NCI-H526 treated with DMSO at 0.1 percent for 48 hours (cell line): ENCODE measurements around the gene MYB.
"Not testable (repeated sequence)": the region's sequence is repeated elsewhere in the genome, so short reads cannot be mapped to it uniquely, and the experiment has no call there.

Source experiments
- DNase-seq: peaks from one replicate; lab custom pipeline; 2025; lab: John Stamatoyannopoulos, UW

The MYB gene

GRCh38 chr6:135180542-135181332 is at the start of gene MYB:
Gene MYB (plus strand): TSS chr6:135181308. CDS start chr6:135181514, 206 bp downstream.
- peak; percentile 100 for DNase-seq

DNA sequence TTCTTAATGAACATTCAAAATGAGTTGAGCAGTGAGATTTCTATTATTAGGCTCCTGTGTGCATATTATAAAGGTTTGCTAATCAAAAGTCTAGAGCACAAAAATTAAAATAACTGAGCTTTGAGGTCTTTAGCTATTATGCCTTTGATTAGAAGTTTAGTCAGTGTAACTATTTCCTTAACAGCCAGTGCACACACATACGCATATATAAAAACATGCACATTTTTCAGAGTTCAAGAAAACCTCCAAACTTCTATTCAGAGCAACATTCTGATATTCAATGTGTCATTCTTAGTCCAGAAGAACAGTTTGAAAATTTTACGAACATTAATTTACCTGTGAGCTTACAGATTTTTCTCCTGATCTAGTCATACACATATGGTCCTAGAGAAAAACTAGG is 48.3 kb upstream of the MYB start:
- DNase-seq, result no peak

DNA sequence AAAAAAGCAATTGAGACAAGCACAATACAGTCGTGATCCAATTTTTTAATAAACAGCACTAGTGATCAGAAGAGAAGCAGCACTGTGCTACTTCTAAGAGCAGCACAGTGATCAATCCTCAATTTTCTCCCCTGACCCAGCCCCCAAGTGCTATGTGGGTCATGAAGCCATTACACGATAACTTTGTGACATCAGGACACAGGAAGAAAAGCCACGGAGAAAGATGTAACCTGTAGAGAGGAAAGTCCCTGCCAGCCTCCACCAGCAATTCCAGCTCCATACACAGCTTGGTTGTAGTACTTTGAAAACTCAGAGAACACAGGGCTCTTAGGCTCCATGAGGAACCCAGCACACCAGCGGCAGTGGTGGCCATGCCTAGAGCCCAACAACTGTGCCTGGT is 45.3 kb upstream of the MYB start:
- DNase-seq, result no peak

DNA sequence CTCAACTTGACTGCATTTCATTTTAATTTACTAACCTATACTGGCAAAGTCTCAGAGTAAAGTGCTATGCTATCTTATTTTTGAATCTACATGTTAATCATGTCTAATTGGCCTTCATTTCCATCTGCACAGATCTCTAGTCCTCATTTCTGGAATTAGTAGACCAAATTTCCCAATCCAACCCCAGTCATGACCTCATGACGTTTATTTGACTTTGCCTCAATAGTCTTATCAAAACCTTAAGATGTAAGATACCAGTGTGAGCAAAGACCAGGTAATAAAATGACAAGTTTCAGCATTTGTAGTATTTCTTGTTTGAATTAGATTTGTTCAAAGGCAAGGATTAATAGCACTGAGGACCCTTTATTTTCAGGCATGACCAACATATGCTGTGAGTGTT is 43.3 kb upstream of the MYB start:
- DNase-seq, result no peak

DNA sequence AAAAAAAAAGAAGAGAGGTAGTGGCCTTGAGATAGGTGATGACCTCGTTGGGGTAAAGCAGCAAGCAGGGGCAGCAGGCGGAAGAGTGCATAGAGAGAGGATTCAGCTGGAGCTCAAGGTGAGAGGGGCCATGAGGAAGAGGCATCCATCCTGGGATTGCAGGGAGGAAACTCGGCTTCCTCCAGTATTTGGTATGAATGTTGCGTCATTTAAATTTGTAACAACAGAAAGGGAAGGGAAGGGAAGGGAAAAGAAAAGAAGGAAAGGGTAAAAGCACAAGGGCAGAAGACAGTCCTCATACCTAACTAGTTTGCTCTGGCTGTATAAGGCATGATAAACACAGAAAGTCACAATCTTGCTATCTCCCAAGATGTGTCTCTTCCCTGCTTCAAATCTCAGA is 39.9 kb upstream of the MYB start:
- no peak for DNase-seq

DNA sequence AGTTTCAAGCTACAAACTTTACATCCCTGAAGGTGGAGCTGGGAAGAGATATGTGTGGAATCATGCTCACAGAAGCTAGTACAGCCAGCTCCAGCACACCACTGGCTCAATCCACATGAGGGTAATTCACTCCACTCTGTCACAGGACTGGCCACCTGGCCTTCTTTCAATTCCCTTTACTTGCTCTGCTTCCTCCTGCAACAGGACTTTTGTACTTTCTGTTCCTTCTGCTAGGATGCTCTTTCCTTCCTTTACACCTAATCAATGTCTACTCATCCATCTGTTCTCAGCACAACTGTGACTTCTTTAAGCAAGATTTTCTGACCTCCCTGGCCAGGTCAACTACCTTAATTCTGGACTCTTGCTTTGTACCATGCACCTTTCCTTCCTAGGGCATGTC is 39.4 kb upstream of the MYB start:
- DNase-seq, result no peak

DNA sequence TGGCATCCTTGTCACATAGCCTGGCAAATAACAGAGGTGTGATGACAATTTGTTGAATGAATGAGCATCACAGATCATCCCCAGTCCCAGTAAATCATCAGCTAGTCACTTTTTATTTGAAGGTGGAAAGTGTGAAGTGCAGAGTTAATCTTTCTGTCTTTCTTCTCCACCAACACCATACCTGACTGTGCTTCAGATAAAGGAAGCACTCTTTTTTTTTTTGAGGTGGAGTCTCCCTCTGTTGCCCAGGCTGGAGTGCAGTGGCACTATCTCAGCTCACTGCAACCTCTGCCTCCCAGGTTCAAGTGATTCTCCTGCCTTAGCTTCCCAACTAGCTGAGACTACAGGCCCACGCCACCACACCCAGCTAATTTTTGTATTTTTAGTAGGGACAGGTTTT is 38.9 kb upstream of the MYB start:
- not testable (repeated sequence) for DNase-seq

GRCh38 chr6:135144673-135145062 is 36.4 kb upstream of the MYB start:
- DNase-seq, result peak; percentile 99

- peak; percentile 100 for DNase-seq
Measured at GRCh38 chr6:135145063-135145800, 35.9 kb upstream of the MYB start.

DNA sequence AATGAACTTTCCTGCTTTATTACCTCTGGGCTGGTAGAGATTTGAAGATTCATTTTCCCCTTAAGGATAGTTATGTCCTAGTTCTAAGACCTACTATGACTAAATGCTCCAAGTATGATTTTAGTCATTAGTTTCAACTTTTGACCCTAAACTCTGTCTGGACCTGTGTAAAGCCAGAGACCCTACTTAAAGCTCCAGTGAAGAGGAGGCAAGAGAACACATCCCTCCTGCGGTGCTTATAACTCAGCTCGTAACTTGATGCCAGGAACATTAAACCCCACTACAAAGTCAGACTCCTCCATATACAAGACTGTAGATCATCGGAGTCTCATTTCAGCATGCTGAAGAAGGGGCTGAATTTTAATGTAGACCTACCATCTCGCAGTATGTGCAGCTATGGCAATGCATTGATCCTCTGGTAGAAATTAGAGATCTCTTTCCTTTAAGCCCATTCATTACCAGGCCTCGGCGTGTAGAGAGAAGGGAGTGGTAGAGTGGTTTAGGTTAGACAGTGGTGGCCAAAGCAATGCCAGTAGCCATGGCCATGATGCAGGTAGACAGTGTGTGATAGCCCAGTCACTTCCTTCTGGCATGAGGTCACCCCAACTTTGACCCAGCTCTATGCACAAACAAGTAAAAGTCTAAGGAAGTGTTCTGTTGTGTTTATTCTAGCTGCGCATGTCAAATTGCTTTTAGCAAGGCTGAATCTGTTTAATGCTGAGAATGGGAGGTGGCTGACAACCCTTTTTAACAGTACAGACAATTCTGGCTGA is 34.8 kb upstream of the MYB start:
- no peak for DNase-seq

- DNase-seq, result no peak
Measured at GRCh38 chr6:135147637-135148592, 33.2 kb upstream of the MYB start.

GRCh38 chr6:135148889-135149288 is 32.2 kb upstream of the MYB start:
- DNase-seq, result no peak

GRCh38 chr6:135149376-135149775 is 31.7 kb upstream of the MYB start:
- DNase-seq, result no peak

DNA sequence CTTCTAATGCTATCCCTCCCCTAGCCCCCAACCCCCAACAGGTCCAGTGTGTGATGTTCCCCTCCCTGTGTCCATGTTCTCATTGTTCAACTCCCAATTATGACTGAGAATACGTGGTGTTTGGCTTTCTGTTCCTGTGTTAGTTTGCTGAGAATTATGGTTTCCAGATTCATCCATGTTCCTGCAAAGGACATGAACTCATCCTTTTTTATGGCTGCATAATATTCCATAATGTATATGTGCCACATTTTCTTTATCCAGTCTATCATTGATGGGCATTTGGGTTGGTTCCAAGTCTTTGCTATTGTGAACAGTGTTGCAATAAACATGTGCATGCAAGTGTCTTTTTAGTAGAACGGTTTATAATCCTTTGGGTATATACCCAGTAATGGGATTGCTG is 30.6 kb upstream of the MYB start:
- DNase-seq, result not testable (repeated sequence)

- DNase-seq, result not testable (repeated sequence)
Measured at GRCh38 chr6:135154125-135154524, 27.0 kb upstream of the MYB start.

GRCh38 chr6:135158397-135158796 is 22.7 kb upstream of the MYB start:
- DNase-seq, result no peak

GRCh38 chr6:135159531-135159930 is 21.6 kb upstream of the MYB start:
- DNase-seq, result no peak

DNA sequence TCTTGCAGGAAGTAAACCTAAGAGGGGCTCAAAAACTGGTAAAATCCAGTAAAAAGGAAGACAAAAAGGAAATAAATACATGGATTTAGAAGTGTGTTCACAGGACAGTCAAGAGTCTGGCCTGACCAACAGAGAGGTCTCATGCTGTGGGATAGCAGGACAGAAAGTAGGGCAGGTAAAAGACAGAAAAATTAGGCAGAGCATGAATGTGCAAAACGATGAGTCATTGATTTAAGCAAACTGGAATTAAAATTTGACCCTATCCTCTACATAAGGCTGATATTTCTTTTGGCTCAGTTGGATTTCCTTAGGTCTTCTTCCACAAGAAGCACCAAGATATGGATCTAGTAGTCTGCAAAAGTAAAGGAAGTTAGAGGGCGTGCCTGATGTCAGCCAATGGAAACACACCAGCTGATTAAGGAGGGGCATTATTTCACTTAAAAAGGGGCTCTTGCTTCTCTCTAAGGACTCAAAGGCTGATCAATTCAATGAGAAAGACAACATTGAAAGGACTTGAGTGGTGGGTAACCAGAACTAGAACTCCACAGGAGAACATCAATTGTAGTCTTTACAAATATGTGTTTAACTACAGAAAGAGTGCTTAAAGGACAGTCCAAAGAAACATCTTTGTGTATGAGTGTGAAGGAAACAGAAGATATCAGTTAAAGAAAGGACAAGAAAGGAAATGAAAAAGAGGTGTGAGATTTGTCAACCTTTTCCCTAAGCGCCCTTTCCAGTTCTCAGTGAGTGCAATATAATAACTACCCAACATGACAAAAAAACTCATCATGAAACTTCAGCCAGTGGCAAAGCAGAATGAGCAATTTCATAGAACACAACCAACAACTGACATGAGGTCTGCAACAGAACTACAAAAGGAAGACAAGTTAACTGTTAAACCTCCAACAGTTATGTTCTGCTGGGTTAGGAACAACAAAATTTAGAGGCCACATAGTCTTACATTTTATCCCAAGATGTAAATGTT is 19.4 kb upstream of the MYB start:
- DNase-seq, result no peak

DNA sequence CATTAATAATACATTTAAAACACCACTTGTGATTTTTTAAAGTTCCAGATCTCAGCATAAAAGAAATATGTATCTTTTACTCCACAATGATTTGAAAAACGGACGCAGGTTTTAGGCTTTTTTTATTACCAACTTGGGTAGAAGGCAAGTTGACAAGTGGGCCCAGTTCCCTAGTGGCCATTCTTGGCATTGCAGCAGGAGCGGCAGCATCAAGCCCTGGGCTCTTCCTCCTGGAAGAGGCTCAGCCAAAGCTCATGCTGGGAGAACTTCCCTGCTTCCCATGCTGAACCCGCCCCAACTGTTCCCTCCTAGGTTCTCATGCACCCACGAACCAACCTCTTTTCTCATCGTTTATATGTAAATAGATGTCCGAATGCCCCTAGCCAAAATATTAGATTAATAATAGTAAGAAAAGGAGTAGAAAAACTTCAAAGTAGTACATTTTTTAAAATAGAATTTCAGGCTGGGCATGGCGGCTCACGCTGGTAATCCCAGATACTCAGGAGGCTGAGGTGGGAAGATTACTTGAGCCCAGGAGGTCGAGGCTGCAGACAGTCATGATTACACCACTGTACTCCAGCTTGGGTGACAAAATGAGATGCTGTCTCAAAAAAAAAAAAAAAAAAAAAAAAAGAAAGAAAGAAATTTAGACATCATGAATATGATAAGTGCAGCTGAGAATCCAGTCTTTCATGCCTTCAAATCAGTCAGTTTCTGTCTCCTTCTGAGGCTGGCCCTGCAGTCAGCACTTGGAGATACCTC is 18.2 kb upstream of the MYB start:
- DNase-seq, result peak; percentile 98

GRCh38 chr6:135163440-135163738 is 17.7 kb upstream of the MYB start:
- no peak for DNase-seq
